GM12878 (cell line): ENCODE data around the gene FAM72A. TPM values are rescaled to one million over a fixed set of nuclear protein-coding genes. Genes with fewer than 3 reads are reported as not detected.

Experiments used
- ATAC-seq: fragments of 200-7000 bp; cut with Tn5 transposase; 3 replicates; pipeline ENCODE4 v1.9.1; 2020; ENCODE audit warnings: mild to moderate bottlenecking, moderate library complexity
- BruUV-seq: library from RNA; stranded (reverse); fragments of 400-500 nt; replicated peaks from 2 replicates; lab custom pipeline; 2021; lab: Mats Ljungman, UMichigan
- CTCF ChIA-PET: fragments of 300-600 bp; sonication (Branson Sonifier 250); formaldehyde crosslinking; extraction: SDS; loops from one replicate; lab custom pipeline; 2021; ENCODE audit warnings: inconsistent platforms; lab: Yijun Ruan, JAX
- POLR2A ChIA-PET: fragments of 350-600 bp; formaldehyde crosslinking; extraction: SDS; loops from one replicate; lab custom pipeline; 2021; ENCODE audit warnings: inconsistent platforms; lab: Charles Lee
- RAD21 ChIA-PET: fragments of 300-600 bp; sonication (Branson Sonifier 250); formaldehyde crosslinking; loops from one replicate; lab custom pipeline; 2023; ENCODE audit warnings: antibody characterized with exemption; ENCODE audit not compliant: unreplicated experiment; lab: Charles Lee
- SMC1A ChIA-PET: fragments of 300-600 bp; sonication (Branson Sonifier 250); formaldehyde crosslinking; loops from one replicate; lab custom pipeline; 2023; ENCODE audit not compliant: unreplicated experiment, uncharacterized antibody; lab: Charles Lee
- DNase-seq: peaks from one replicate; pipeline ENCODE4 v3.0.0-alpha.2; 2011; ENCODE audit warnings: low read depth, low spot score
- FAIRE-seq: peaks from 3 replicates; lab custom pipeline; 2011; peaks lifted over from hg19 to GRCh38; lab: Jason Lieb, UNC
- H2AFZ ChIP-seq: 2 replicates; pipeline ENCODE4 v1.6.0; 2011; ENCODE audit warnings: low read depth, low read length, control low read depth; ENCODE audit not compliant: control insufficient read depth
- H3K27ac ChIP-seq: 2 replicates; pipeline ENCODE4 v1.5.1; 2011; ENCODE audit warnings: control low read depth; ENCODE audit not compliant: control insufficient read depth, insufficient read depth
- H3K27me3 ChIP-seq, 2 experiments: replicated peaks in 1 of 2; 2 replicates each; pipeline versions ENCODE4 v1.6.0 to v1.6.1; 2011; ENCODE audit warnings: low read length in 1 of 2; ENCODE audit not compliant: control insufficient read depth in 2 of 2, insufficient read depth in 2 of 2
- H3K36me3 ChIP-seq, 2 experiments: 2 replicates each; pipeline ENCODE4 v1.5.1; 2011; ENCODE audit warnings: low read length in 1 of 2; ENCODE audit not compliant: control insufficient read depth in 2 of 2, insufficient read depth in 2 of 2
- H3K4me1 ChIP-seq: 2 replicates; pipeline ENCODE4 v1.6.1; 2011; ENCODE audit warnings: mild to moderate bottlenecking, low read length, moderate library complexity, mixed read lengths; ENCODE audit not compliant: control insufficient read depth, insufficient read depth
- H3K4me2 ChIP-seq: 2 replicates; pipeline ENCODE4 v1.6.0; 2011; ENCODE audit warnings: control low read depth; ENCODE audit not compliant: control insufficient read depth, insufficient read depth
- H3K4me3 ChIP-seq: fragments of 200-600 bp; sonication (generic); 2 replicates; pipeline ENCODE4 v1.5.1; 2016
- H3K79me2 ChIP-seq: 2 replicates; pipeline ENCODE4 v1.6.0; 2011; ENCODE audit warnings: low read length; ENCODE audit not compliant: control insufficient read depth, insufficient read depth
- H3K9ac ChIP-seq: 2 replicates; pipeline ENCODE4 v1.8.0; 2011; ENCODE audit warnings: low read length, control low read depth, mixed read lengths; ENCODE audit not compliant: control insufficient read depth, insufficient read depth
- H3K9me3 ChIP-seq: replicated peaks from 3 replicates; pipeline ENCODE4 v1.5.1; 2011; ENCODE audit warnings: mild to moderate bottlenecking, low read length; ENCODE audit not compliant: control insufficient read depth, insufficient read depth
- H4K20me1 ChIP-seq: 2 replicates; pipeline ENCODE4 v1.6.0; 2011; ENCODE audit not compliant: control insufficient read depth, insufficient read depth
- ATF7 ChIP-seq: fragments of 450-650 bp; IDR thresholded peaks from 2 replicates; pipeline ENCODE4 v1.6.1; 2016; ENCODE audit warnings: low read depth, mild to moderate bottlenecking
- BCLAF1 ChIP-seq: fragments of 450-650 bp; IDR thresholded peaks from 2 replicates; pipeline ENCODE4 v1.6.1; 2017; ENCODE audit warnings: antibody characterized with exemption, mild to moderate bottlenecking, moderate library complexity
- BHLHE40 ChIP-seq, 2 experiments: fragments of 450-650 bp in 1 of 2; IDR thresholded peaks; 2 replicates each; pipeline ENCODE4 v1.6.1; 2011 to 2017; ENCODE audit warnings: low read depth in 2 of 2, borderline replicate concordance in 1 of 2, improper control_type of control experiment in 1 of 2, low read length in 1 of 2, mild to moderate bottlenecking in 1 of 2
- HDGF ChIP-seq: fragments of 450-650 bp; IDR thresholded peaks from 2 replicates; pipeline ENCODE4 v1.6.1; 2016; ENCODE audit warnings: antibody characterized with exemption
- JUNB ChIP-seq: IDR thresholded peaks from 2 replicates; pipeline ENCODE4 v1.6.1; 2016; ENCODE audit warnings: antibody characterized with exemption, mild to moderate bottlenecking
- KAT2A ChIP-seq: conservative IDR thresholded peaks from 2 replicates; pipeline ENCODE4 v1.6.1; 2011; ENCODE audit warnings: low read depth, low read length; ENCODE audit not compliant: control insufficient read depth
- MLLT1 ChIP-seq: fragments of 450-650 bp; IDR thresholded peaks from 2 replicates; pipeline ENCODE4 v1.6.1; 2016; ENCODE audit warnings: mild to moderate bottlenecking
- RB1 ChIP-seq: fragments of 450-650 bp; formaldehyde crosslinking; IDR thresholded peaks from 2 replicates; pipeline ENCODE4 v1.6.1; 2017; ENCODE audit warnings: mild to moderate bottlenecking, borderline replicate concordance
- RCOR1 ChIP-seq: conservative IDR thresholded peaks from 2 replicates; pipeline ENCODE4 v1.6.1; 2012; ENCODE audit warnings: low read depth, low read length, improper control_type of control experiment
- SIX5 ChIP-seq: IDR thresholded peaks from 2 replicates; pipeline ENCODE4 v1.6.1; 2011; ENCODE audit warnings: mild to moderate bottlenecking, low read depth, low read length, moderate library complexity; ENCODE audit not compliant: severe bottlenecking
- STAT3 ChIP-seq: IDR thresholded peaks from 2 replicates; pipeline ENCODE4 v1.6.1; 2011; ENCODE audit warnings: low read depth, low read length, improper control_type of control experiment
- TARDBP ChIP-seq: IDR thresholded peaks from 2 replicates; pipeline ENCODE4 v1.6.1; 2016; ENCODE audit warnings: borderline replicate concordance
- ZNF274 ChIP-seq: IDR thresholded peaks from one replicate; pipeline ENCODE4 v1.8.0; 2011; ENCODE audit not compliant: insufficient read length, insufficient read depth
- WGBS: methylation state at CpG from one replicate; pipeline ENCODE4 v1.1.6; 2016; ENCODE audit warnings: low lambda C conversion rate; ENCODE audit not compliant: insufficient replicate concordance, insufficient coverage; ENCODE audit errors: missing lambda C conversion rate; 5-methylcytosine and 5-hydroxymethylcytosine counted together
- in situ Hi-C: fragments of 300-500 bp; cut with MboI; formaldehyde crosslinking; loops from 9 replicates; pipeline ENCODE4 v1.14.3; 2018; ENCODE audit warnings: mixed read lengths
- intact Hi-C: fragments of 100-400 bp; cut with micrococcal nuclease; formaldehyde crosslinking; loops from one replicate; pipeline ENCODE4 v1.14.2; 2022; ENCODE audit not compliant: unreplicated experiment
- polyA plus RNA-seq, 11 experiments: library from polyadenylated mRNA; depleted of rRNA in 4 of 11; unstranded in 6 of 11; stranded (reverse) in 5 of 11; fragments of >200 nt; fragmentation: Nextera tagmentation in 4 of 11; fragmentation: Illumina TruSeq in 1 of 11; extraction: Ambion mirVana in 4 of 11; extraction: Trizol in 1 of 11; gene quantifications; 1 replicate in 1 of 11; 2 replicates in 10 of 11; pipeline versions ENCODE4 v1.2.1 to v1.2.3, GENCODE V29; 2011 to 2016; ENCODE audit warnings: inconsistent platforms in 2 of 11, missing spikeins in 2 of 11, low read depth in 1 of 11
- total RNA-seq, 4 experiments: library from RNA; depleted of rRNA in 3 of 4; stranded (reverse); fragments of >200 nt in 3 of 4; fragmentation: Illumina TruSeq in 1 of 4; extraction: Trizol in 1 of 4; gene quantifications; 2 replicates each; pipeline versions ENCODE4 v1.2.1 to v1.2.3, GENCODE V29; 2013 to 2021
- TF ChIP-seq, protein P1 (sequence below): IDR thresholded peaks from 2 replicates; pipeline ENCODE4 v1.6.1; 2012; ENCODE audit warnings: low read depth, low read length, improper control_type of control experiment
- TF ChIP-seq, protein P2 (sequence below): IDR thresholded peaks from 2 replicates; pipeline ENCODE4 v1.6.1; 2011; ENCODE audit warnings: borderline replicate concordance, low read depth, mild to moderate bottlenecking, moderate library complexity, low read length; ENCODE audit not compliant: insufficient read depth, poor library complexity, severe bottlenecking
- TF ChIP-seq, protein P3 (sequence below): IDR thresholded peaks from 2 replicates; pipeline ENCODE4 v1.6.1; 2011; ENCODE audit warnings: low read depth, low read length, improper control_type of control experiment, borderline replicate concordance

The FAM72A gene
- total and polyA plus RNA-seq, 10 of the 15 experiments (the other 5 are each of a cell fraction or from before 2014, with no cell fraction given), result 7.5 to 36.7 (median 18.6) TPM

DNA sequence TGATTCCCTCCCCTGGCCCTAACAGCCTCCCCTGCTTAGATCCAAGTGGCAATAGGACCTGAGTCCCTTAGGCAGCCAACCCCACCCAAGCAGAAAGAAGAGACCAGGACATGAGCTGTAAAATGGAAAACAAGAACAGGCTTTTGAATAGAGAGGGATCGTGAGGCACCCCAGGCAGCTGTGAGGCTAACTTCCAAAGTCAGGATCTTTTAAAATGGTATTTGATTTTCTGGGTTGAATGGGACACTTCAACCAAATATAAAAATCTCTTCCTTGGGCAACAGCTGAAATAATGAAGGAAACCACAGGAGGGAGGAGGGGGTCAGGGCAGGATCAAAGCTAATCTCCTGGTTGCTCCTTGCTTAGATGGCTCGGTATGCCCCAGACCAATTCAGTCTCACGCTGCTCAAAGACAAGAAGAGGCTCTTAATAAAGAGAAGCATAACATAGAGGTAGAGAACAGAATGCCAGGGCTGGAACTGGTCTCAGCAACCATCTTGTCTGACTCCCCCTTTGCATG lies 56.8 kb downstream of the FAM72A start:
- Histone ChIP-seq H3K4me2 (no peak overlapping the region), H4K20me1 (no peaks in the 10 kb centered on the region), H3K36me3 (no peaks in the 10 kb centered on the region), H3K9ac (no peak overlapping the region), H3K79me2 (no peaks in the 10 kb centered on the region), H3K4me3 (no peak overlapping the region)
- RAD21 ChIA-PET, result no interaction called here
- DNase-seq (no peak), ATAC-seq (no peak), FAIRE-seq (no peak)
- in situ Hi-C loops, result no loop called here
- TF ChIP-seq TARDBP (no peak), BCLAF1 (no peak), HDGF (no peak), RB1 (no peak), JUNB (no peak), ATF7 (no peak), SIX5 (no peak), KAT2A (no peak), MLLT1 (no peak), BHLHE40 (IDR thresholded peaks at IDR 0.05; ENCODE audit: borderline replicate concordance in 1 of 2, low read depth in 2 of 2, low read length in 1 of 2) (no peak), RCOR1 (no peak), ZNF274 (no peak), STAT3 (no peak)
- TF ChIP-seq, protein P1, sequence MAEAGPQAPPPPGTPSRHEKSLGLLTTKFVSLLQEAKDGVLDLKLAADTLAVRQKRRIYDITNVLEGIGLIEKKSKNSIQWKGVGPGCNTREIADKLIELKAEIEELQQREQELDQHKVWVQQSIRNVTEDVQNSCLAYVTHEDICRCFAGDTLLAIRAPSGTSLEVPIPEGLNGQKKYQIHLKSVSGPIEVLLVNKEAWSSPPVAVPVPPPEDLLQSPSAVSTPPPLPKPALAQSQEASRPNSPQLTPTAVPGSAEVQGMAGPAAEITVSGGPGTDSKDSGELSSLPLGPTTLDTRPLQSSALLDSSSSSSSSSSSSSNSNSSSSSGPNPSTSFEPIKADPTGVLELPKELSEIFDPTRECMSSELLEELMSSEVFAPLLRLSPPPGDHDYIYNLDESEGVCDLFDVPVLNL, result no peak
- TF ChIP-seq, protein P2, sequence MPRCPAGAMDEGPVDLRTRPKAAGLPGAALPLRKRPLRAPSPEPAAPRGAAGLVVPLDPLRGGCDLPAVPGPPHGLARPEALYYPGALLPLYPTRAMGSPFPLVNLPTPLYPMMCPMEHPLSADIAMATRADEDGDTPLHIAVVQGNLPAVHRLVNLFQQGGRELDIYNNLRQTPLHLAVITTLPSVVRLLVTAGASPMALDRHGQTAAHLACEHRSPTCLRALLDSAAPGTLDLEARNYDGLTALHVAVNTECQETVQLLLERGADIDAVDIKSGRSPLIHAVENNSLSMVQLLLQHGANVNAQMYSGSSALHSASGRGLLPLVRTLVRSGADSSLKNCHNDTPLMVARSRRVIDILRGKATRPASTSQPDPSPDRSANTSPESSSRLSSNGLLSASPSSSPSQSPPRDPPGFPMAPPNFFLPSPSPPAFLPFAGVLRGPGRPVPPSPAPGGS, result no peak
- TF ChIP-seq, protein P3, sequence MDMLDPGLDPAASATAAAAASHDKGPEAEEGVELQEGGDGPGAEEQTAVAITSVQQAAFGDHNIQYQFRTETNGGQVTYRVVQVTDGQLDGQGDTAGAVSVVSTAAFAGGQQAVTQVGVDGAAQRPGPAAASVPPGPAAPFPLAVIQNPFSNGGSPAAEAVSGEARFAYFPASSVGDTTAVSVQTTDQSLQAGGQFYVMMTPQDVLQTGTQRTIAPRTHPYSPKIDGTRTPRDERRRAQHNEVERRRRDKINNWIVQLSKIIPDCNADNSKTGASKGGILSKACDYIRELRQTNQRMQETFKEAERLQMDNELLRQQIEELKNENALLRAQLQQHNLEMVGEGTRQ, result no peak
- TF ChIP-seq, all 136 proteins: peak for 0
- BruUV-seq, result no TSS peak
- intact Hi-C loops, result no loop called here
- no peak overlapping the region for H2AFZ ChIP-seq
- no peaks in the 10 kb centered on the region; the same call in 2 of the 3 replicates for H3K9me3 ChIP-seq
- CTCF ChIA-PET, result interaction anchor here (1.2 kb wide), 1 partner anchor 16 kb away, joined by 3 read pairs; no protein-coding TSS in a partner anchor
- SMC1A ChIA-PET, result no interaction called here
- WGBS, result 32% methylated on average over 3 of the region's 3 CpGs
- H3K27me3 ChIP-seq, result peaks cover 0 to 18% of the 10 kb centered on the region in 2 experiments
- POLR2A ChIA-PET, result no interaction called here
- H3K4me1 ChIP-seq, result no peaks in the 10 kb centered on the region
- H3K27ac ChIP-seq, result no peak overlapping the region
